Measurements from ENCODE around the gene CDH22. TPM values are rescaled to one million over a fixed set of nuclear protein-coding genes. Genes with fewer than 3 reads are reported as not detected.

The CDH22 gene
- total RNA-seq, 1 donor from 2014 or later: 0.83 TPM

- DNase-seq (ENCODE audit: low spot score): no peak
- intact Hi-C loops (cut with DNase I): no loop called here
These were observed 168.3 kb downstream of the CDH22 start for GRCh38 chr20:46139908-46140482.

GRCh38 chr20:46139266-46139889 is 168.9 kb downstream of the CDH22 start:
- no peak for DNase-seq (ENCODE audit: low spot score)
- intact Hi-C loops (cut with DNase I): no loop called here

- DNase-seq (ENCODE audit: low spot score): no peak
- intact Hi-C loops (cut with DNase I): no loop called here
These were observed 170.5 kb downstream of the CDH22 start for GRCh38 chr20:46137816-46138215.

GRCh38 chr20:46135856-46136633 is 172.3 kb downstream of the CDH22 start:
- no peak for DNase-seq (ENCODE audit: low spot score)
- intact Hi-C loops (cut with DNase I): no loop called here

- no peak for DNase-seq (ENCODE audit: low spot score)
- intact Hi-C loops (cut with DNase I): no loop called here
These were observed 173.6 kb downstream of the CDH22 start for GRCh38 chr20:46134716-46135115.

- no peak for DNase-seq (ENCODE audit: low spot score)
- intact Hi-C loops (cut with DNase I): loop anchor here (2.0 kb wide), 2 partner anchors 175 to 215 kb away; partner anchors contain the start of gene CDH22
These were observed 174.2 kb downstream of the CDH22 start for GRCh38 chr20:46133886-46134654.

- intact Hi-C loops (cut with DNase I): loop anchor here (2.0 kb wide), 2 partner anchors 176 to 216 kb away; partner anchors contain the start of gene CDH22
- peak; percentile 79 for DNase-seq (ENCODE audit: low spot score)
These were observed 175.6 kb downstream of the CDH22 start for GRCh38 chr20:46132705-46133120.

- DNase-seq (ENCODE audit: low spot score): peak; percentile 9
- intact Hi-C loops (cut with DNase I): no loop called here
These were observed 176.9 kb downstream of the CDH22 start for GRCh38 chr20:46131396-46131795.

- intact Hi-C loops (cut with DNase I): no loop called here
- peak; percentile 41 for DNase-seq (ENCODE audit: low spot score)
These were observed 177.8 kb downstream of the CDH22 start for GRCh38 chr20:46130534-46130933.

GRCh38 chr20:46129955-46130481 is 178.3 kb downstream of the CDH22 start:
- intact Hi-C loops (cut with DNase I): no loop called here
- peak; percentile 26 for DNase-seq (ENCODE audit: low spot score)

- intact Hi-C loops (cut with DNase I): no loop called here
- DNase-seq (ENCODE audit: low spot score): peak; percentile 63
These were observed 179.8 kb downstream of the CDH22 start for GRCh38 chr20:46128310-46129151.

GRCh38 chr20:46127396-46128010 is 180.8 kb downstream of the CDH22 start:
- peak; percentile 27 for DNase-seq (ENCODE audit: low spot score)
- intact Hi-C loops (cut with DNase I): no loop called here

- no peak for DNase-seq (ENCODE audit: low spot score)
- intact Hi-C loops (cut with DNase I): no loop called here
These were observed 181.8 kb downstream of the CDH22 start for GRCh38 chr20:46126440-46127056.

Other genes with a start within 250 kb of the CDH22 start
- gene NCOA5, start 218.5 kb downstream of the CDH22 start, total RNA-seq: 12.3 TPM
- gene CD40, start 190.2 kb downstream of the CDH22 start, total RNA-seq: 3.8 TPM
- gene ELMO2, start 98.1 kb upstream of the CDH22 start, total RNA-seq: 35.0 TPM
- 1.2 TPM for gene ZNF334, start 205.1 kb upstream of the CDH22 start, total RNA-seq
- gene OCSTAMP, start 242.2 kb upstream of the CDH22 start, total RNA-seq: not detected